Suprapubic skin (tissue), 3 donors: ENCODE results near the gene SPRED2.

Source experiments
- CTCF ChIP-seq, 2 donors: fragments of 200-600 bp in 1 of 2; fragments of 450-650 bp in 1 of 2; sonication (generic) in 1 of 2; IDR thresholded peaks; one replicate each; pipeline ENCODE4 v1.5.1; 2016 to 2019; ENCODE audit warnings: antibody characterized with exemption in 2 of 2, mild to moderate bottlenecking in 1 of 2, moderate library complexity in 1 of 2
- POLR2A ChIP-seq, 2 donors: fragments of 450-650 bp; IDR thresholded peaks; one replicate each; pipeline ENCODE4 v1.6.1; 2017; ENCODE audit warnings: antibody characterized with exemption in 2 of 2, mild to moderate bottlenecking in 2 of 2, moderate library complexity in 2 of 2

GRCh38 chr2:65424391-65424790 is 8.0 kb downstream of the SPRED2 start:
- TF ChIP-seq CTCF (IDR thresholded peaks at IDR 0.05) = no peak
- TF ChIP-seq POLR2A (IDR thresholded peaks at IDR 0.05) = no peak
